AG04449 (cell line): ENCODE results near the gene PPM1K.
A peak's percentile ranks its signal among the peaks of the same experiment; 100 is the strongest.

Experiments
- CTCF ChIA-PET: fragments of 350-600 bp; formaldehyde crosslinking; extraction: SDS; loops from one replicate; lab custom pipeline; 2021; ENCODE audit warnings: antibody characterized with exemption; lab: Yijun Ruan, JAX
- POLR2A ChIA-PET: fragments of 400-600, 350-600 bp; formaldehyde crosslinking; extraction: SDS; loops from one replicate; lab custom pipeline; 2020; ENCODE audit warnings: antibody characterized with exemption, inconsistent platforms; lab: Yijun Ruan, JAX
- DNase-seq: peaks from one replicate; pipeline ENCODE4 v3.0.0-alpha.2; 2010; ENCODE audit warnings: low read depth, low spot score
- H3K4me3 ChIP-seq: 2 replicates; pipeline ENCODE4 v1.5.1; 2011; ENCODE audit warnings: low read depth, mild to moderate bottlenecking, control low read depth, low read length
- TF ChIP-seq, protein P1 (sequence below): IDR thresholded peaks from one replicate; pipeline ENCODE4 v1.5.1; 2011; ENCODE audit warnings: mild to moderate bottlenecking, moderate library complexity, low read length, control low read depth, inconsistent platforms; ENCODE audit not compliant: insufficient read depth; ENCODE audit errors: missing control alignments

PPM1K gene

DNA sequence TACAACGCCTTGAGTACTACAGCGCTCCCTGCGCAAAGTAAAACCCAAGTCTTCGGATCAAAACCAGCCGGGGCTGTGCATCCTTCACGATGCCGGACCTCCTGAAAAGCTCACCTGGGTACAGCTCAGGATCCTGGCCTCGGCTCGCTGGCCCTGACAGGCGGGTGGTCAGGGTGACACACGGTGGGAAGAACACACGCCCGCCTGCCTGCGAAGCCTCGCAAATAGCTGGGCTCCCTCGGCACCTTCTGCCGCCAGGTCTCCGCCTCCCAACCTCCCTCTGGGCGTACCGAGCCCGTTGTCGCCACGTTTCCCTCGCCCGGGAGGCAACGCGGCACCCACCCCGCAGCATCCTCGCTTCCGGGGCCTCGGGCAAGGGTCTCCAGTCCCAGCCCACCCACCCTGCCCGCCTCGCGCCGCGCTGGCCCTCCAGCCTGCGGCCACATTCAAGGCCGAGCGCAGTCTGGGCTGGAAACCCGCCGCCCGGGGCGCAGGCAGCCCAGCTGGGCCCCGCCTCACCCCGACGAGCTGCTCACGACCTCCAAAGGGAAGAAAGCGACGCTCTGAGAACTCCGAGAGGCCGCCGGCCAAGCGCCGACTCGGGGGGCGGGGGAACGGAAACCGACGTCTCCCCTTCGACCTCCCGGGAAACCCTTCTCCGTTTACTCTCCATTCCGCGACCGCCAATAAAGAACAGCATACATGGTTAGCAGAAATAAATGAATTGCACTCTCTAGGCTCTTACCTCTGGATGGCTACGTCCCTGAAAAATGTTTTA lies 511 bp downstream of the PPM1K start:
- CTCF ChIA-PET = interaction anchor here (0.6 to 2.3 kb wide), 8 partner anchors 11 to 231 kb away, joined by 3 to 6 read pairs (median 4); no protein-coding TSS in a partner anchor
- peak overlapping the region; percentile 80 for H3K4me3 ChIP-seq
- no peak for DNase-seq
- POLR2A ChIA-PET = interaction anchor here (0.6 to 0.9 kb wide), 4 partner anchors 11 to 239 kb away, joined by 3 to 10 read pairs (median 3); partner anchors contain the start of gene PYURF
- TF ChIP-seq, protein P1, sequence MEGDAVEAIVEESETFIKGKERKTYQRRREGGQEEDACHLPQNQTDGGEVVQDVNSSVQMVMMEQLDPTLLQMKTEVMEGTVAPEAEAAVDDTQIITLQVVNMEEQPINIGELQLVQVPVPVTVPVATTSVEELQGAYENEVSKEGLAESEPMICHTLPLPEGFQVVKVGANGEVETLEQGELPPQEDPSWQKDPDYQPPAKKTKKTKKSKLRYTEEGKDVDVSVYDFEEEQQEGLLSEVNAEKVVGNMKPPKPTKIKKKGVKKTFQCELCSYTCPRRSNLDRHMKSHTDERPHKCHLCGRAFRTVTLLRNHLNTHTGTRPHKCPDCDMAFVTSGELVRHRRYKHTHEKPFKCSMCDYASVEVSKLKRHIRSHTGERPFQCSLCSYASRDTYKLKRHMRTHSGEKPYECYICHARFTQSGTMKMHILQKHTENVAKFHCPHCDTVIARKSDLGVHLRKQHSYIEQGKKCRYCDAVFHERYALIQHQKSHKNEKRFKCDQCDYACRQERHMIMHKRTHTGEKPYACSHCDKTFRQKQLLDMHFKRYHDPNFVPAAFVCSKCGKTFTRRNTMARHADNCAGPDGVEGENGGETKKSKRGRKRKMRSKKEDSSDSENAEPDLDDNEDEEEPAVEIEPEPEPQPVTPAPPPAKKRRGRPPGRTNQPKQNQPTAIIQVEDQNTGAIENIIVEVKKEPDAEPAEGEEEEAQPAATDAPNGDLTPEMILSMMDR = no peak

DNA sequence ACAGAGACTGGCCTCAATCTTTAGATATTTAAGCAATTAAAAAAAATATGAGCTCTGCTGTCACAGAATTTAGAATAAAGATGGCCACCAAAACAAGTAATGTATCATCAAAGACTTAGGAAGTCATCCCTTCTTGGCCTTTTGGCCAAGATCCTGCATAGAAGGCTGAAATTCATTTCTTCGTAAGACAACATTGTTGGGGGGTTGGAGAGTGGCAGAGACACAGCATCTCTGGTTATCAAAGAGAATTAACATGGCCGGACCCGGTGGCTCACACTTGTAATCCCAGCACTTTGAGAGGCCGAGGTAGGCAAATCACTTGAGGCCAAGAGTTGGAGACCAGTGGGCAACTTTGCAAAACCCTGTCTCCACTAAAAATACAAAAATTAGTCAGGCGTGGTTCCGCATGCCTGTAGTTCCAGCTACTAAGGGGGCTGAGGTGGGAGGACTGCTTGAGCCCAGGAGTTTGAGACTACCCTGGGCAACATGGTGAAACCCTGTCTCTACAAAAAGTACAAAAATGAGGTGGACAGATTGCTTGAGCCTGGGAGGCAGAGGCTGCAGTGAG lies 4.0 kb downstream of the PPM1K start:
- TF ChIP-seq, protein P1 = no peak
- no peak for DNase-seq
- H3K4me3 ChIP-seq = no peak overlapping the region
- CTCF ChIA-PET = interaction anchor here (1.3 to 1.6 kb wide), 2 partner anchors 8 to 89 kb away, joined by 3 to 6 read pairs; no protein-coding TSS in a partner anchor
- POLR2A ChIA-PET = no interaction called here

DNA sequence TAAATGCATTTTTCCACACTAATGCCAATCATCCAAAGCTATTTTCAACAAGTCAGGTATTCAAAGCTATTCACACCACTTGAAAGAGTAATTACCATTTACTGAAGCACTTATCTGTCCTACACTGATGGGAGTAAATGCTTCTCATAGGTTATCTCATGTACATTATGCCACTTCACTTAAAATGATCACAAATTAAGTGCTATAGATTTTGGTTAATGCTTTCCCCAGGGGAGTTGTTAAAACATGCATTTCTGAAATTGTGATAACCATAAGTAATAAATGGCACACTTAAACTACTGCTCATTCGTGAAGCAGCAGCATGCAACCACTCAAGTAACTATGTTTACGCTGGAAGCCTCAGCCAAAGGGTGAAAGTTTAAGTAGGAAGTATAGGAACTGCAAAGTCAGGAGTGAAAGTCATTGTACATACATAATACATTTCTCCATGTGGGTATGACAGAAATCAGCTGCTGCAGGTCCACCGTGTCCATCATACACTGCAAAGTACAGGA lies 6.6 kb downstream of the PPM1K start:
- ChIA-PET POLR2A (no interaction called here), CTCF (interaction anchor here (1.0 kb wide), 1 partner anchor 9 kb away, joined by 3 read pairs; no protein-coding TSS in a partner anchor)
- DNase-seq = no peak
- TF ChIP-seq, protein P1 = no peak
- no peak overlapping the region for H3K4me3 ChIP-seq

DNA sequence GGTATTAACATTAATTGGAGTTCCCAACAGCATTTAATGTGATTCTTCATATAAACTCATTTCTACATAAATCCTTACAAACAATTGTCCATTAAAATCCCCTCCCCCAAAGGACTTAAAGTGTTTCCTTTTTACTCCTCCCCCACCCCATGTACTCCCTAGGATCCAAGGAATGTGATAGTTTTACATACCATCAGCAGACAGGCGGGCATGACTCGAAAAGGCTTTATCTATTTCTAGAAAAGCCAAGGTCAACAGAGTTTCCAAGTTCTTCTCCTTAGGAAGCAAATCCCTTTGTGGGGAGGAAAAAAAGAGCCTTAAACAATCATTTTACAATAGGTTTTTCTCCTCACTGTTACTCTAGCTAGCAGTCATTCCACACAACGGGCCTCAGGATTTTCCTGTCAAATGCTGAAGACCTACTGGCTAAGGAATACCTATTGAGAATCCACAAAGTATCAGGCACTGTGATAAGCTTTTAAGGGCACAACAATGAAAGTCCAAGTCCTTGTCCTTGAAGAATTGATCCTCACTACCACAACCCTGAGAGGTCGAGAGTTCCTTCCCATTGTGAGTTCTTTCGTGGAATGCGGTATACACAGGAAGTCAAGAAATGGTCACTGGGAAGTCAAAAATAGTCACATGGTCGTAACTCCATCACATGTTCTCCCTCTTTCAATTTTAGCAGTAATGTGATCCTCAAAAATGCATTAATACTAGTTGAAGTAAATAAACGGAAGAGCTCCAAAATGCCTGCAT lies 7.2 kb downstream of the PPM1K start:
- H3K4me3 ChIP-seq = no peak overlapping the region
- TF ChIP-seq, protein P1 = no peak
- ChIA-PET POLR2A (no interaction called here), CTCF (interaction anchor here (1.0 kb wide), 1 partner anchor 9 kb away, joined by 3 read pairs; no protein-coding TSS in a partner anchor)
- DNase-seq = no peak

DNA sequence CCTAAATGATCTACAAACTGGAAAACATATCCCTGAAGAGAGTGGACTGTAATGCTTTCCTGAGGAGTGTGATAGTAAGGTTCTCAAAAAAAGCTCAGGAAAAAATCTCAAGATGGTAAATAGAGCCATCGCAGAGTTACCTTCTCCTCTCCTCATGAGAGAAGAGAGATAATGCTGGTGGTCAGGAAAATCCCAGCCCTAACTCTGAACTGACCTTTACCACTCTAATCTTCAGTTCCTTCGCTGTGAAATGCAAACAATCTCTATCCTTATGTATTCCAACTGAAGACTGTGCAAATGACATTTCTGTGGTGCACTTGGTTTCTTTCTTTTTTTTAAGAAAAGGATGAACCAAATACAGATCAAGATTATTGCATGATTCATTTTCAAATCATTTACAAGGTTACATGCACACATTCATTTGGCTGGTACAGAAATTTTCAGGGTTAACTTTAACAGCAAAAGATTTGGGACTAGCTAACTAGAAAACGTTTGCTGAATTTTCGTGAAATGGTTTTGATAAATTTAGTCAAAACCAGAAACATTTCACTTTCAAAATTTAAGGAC lies 8.3 kb downstream of the PPM1K start:
- CTCF ChIA-PET = no interaction called here
- POLR2A ChIA-PET = no interaction called here

More for the DNA sequence above, 8.3 kb downstream of the PPM1K start:
- no peak for DNase-seq
- no peak overlapping the region for H3K4me3 ChIP-seq
- TF ChIP-seq, protein P1 = no peak
